ENCODE results near the gene PRPF18. TPM values are rescaled to one million over a fixed set of nuclear protein-coding genes. Genes with fewer than 3 reads are reported as not detected.

The PRPF18 gene
- total RNA-seq, 1 experiment from 2014 or later = 13.4 TPM

- ChIA-PET CTCF (interaction anchor here (0.8 kb wide), 1 partner anchor 512 kb away, joined by 3 read pairs; no protein-coding TSS in a partner anchor), POLR2A (no interaction called here)
- Mint-ChIP-seq H3K4me1 (peaks cover 15% of the 10 kb centered on the region), H3K27ac (peak overlapping the region; percentile 75; the same call in 1 of the 2 replicates), H3K9me3 (no peaks in the 10 kb centered on the region), H3K27me3 (ENCODE audit: low read depth) (no peaks in the 10 kb centered on the region), H3K36me3 (peaks cover 10% of the 10 kb centered on the region), H3K4me3 (no peak overlapping the region)
- DNase-seq (ENCODE audit: low spot score) (no peak), ATAC-seq (peak; percentile 29; the same call in 1 of the 2 replicates)
- TF ChIP-seq, protein P1, sequence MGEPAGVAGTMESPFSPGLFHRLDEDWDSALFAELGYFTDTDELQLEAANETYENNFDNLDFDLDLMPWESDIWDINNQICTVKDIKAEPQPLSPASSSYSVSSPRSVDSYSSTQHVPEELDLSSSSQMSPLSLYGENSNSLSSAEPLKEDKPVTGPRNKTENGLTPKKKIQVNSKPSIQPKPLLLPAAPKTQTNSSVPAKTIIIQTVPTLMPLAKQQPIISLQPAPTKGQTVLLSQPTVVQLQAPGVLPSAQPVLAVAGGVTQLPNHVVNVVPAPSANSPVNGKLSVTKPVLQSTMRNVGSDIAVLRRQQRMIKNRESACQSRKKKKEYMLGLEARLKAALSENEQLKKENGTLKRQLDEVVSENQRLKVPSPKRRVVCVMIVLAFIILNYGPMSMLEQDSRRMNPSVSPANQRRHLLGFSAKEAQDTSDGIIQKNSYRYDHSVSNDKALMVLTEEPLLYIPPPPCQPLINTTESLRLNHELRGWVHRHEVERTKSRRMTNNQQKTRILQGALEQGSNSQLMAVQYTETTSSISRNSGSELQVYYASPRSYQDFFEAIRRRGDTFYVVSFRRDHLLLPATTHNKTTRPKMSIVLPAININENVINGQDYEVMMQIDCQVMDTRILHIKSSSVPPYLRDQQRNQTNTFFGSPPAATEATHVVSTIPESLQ (CRISPR knock-in tag; IDR thresholded peaks at IDR 0.05) = no peak
- TF ChIP-seq SMAD4 (CRISPR knock-in tag; IDR thresholded peaks at IDR 0.05) (no peak), JUN (CRISPR knock-in tag; IDR thresholded peaks at IDR 0.05) (no peak), E2F4 (CRISPR knock-in tag; IDR thresholded peaks at IDR 0.05; ENCODE audit: borderline replicate concordance, low read depth) (no peak), JAZF1 (CRISPR knock-in tag; IDR thresholded peaks at IDR 0.05) (no peak), ZNF317 (CRISPR knock-in tag; IDR thresholded peaks at IDR 0.05; ENCODE audit: borderline replicate concordance, low read depth) (no peak), ATF1 (CRISPR knock-in tag; IDR thresholded peaks at IDR 0.05) (no peak), ZNF138 (CRISPR knock-in tag; conservative IDR thresholded peaks at IDR 0.05) (no peak), HMGA2 (CRISPR knock-in tag; IDR thresholded peaks at IDR 0.05) (no peak), NFATC4 (CRISPR knock-in tag; IDR thresholded peaks at IDR 0.05) (no peak), ZNF423 (CRISPR knock-in tag; IDR thresholded peaks at IDR 0.05) (no peak), KAT7 (CRISPR knock-in tag; IDR thresholded peaks at IDR 0.05; ENCODE audit: borderline replicate concordance) (no peak), CREB1 (CRISPR knock-in tag; IDR thresholded peaks at IDR 0.05) (no peak), FOXJ3 (CRISPR knock-in tag; IDR thresholded peaks at IDR 0.05; ENCODE audit: borderline replicate concordance) (no peak)
- TF ChIP-seq, protein P2, sequence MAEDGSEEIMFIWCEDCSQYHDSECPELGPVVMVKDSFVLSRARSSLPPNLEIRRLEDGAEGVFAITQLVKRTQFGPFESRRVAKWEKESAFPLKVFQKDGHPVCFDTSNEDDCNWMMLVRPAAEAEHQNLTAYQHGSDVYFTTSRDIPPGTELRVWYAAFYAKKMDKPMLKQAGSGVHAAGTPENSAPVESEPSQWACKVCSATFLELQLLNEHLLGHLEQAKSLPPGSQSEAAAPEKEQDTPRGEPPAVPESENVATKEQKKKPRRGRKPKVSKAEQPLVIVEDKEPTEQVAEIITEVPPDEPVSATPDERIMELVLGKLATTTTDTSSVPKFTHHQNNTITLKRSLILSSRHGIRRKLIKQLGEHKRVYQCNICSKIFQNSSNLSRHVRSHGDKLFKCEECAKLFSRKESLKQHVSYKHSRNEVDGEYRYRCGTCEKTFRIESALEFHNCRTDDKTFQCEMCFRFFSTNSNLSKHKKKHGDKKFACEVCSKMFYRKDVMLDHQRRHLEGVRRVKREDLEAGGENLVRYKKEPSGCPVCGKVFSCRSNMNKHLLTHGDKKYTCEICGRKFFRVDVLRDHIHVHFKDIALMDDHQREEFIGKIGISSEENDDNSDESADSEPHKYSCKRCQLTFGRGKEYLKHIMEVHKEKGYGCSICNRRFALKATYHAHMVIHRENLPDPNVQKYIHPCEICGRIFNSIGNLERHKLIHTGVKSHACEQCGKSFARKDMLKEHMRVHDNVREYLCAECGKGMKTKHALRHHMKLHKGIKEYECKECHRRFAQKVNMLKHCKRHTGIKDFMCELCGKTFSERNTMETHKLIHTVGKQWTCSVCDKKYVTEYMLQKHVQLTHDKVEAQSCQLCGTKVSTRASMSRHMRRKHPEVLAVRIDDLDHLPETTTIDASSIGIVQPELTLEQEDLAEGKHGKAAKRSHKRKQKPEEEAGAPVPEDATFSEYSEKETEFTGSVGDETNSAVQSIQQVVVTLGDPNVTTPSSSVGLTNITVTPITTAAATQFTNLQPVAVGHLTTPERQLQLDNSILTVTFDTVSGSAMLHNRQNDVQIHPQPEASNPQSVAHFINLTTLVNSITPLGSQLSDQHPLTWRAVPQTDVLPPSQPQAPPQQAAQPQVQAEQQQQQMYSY (CRISPR knock-in tag; IDR thresholded peaks at IDR 0.05) = no peak
- TF ChIP-seq, protein P3, sequence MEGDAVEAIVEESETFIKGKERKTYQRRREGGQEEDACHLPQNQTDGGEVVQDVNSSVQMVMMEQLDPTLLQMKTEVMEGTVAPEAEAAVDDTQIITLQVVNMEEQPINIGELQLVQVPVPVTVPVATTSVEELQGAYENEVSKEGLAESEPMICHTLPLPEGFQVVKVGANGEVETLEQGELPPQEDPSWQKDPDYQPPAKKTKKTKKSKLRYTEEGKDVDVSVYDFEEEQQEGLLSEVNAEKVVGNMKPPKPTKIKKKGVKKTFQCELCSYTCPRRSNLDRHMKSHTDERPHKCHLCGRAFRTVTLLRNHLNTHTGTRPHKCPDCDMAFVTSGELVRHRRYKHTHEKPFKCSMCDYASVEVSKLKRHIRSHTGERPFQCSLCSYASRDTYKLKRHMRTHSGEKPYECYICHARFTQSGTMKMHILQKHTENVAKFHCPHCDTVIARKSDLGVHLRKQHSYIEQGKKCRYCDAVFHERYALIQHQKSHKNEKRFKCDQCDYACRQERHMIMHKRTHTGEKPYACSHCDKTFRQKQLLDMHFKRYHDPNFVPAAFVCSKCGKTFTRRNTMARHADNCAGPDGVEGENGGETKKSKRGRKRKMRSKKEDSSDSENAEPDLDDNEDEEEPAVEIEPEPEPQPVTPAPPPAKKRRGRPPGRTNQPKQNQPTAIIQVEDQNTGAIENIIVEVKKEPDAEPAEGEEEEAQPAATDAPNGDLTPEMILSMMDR (IDR thresholded peaks at IDR 0.05) = no peak
- TF ChIP-seq, protein P4, sequence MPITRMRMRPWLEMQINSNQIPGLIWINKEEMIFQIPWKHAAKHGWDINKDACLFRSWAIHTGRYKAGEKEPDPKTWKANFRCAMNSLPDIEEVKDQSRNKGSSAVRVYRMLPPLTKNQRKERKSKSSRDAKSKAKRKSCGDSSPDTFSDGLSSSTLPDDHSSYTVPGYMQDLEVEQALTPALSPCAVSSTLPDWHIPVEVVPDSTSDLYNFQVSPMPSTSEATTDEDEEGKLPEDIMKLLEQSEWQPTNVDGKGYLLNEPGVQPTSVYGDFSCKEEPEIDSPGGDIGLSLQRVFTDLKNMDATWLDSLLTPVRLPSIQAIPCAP (CRISPR knock-in tag; IDR thresholded peaks at IDR 0.05) = no peak
- TF ChIP-seq, protein P5, sequence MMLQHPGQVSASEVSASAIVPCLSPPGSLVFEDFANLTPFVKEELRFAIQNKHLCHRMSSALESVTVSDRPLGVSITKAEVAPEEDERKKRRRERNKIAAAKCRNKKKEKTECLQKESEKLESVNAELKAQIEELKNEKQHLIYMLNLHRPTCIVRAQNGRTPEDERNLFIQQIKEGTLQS (CRISPR knock-in tag; conservative IDR thresholded peaks at IDR 0.05) = no peak
- TF ChIP-seq, protein P6, sequence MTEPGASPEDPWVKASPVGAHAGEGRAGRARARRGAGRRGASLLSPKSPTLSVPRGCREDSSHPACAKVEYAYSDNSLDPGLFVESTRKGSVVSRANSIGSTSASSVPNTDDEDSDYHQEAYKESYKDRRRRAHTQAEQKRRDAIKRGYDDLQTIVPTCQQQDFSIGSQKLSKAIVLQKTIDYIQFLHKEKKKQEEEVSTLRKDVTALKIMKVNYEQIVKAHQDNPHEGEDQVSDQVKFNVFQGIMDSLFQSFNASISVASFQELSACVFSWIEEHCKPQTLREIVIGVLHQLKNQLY (CRISPR knock-in tag; IDR thresholded peaks at IDR 0.05) = no peak
Measured at GRCh38 chr10:13661256-13661655, 74.5 kb downstream of the PRPF18 start.
